Measurements from ENCODE around the gene MED27. TPM values are rescaled to one million over a fixed set of nuclear protein-coding genes. Genes with fewer than 3 reads are reported as not detected.

Gene MED27
- total RNA-seq, 2 experiments from 2014 or later, result 25.7 to 28.2 TPM

DNA sequence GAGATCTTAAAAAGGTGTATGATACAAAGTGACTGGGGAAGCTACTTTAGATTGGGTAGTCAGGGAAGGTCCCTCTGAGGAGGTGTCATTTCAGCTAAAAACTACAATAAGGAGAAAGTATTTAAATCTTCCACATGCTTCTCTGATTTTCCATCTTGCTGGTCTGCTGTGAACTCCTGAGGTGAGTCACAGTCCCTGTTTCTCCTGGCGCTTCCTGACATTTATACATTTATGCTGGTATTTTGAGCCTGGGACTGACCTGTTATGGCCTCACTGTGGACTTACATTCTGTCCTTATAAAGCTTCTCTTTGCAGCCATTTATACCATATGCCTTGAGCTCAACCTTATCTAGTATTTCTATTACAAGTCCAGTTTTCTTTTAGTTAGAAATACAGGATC lies 95.1 kb downstream of the MED27 start:
- Mint-ChIP-seq H3K9me3 (ENCODE audit: low read depth) (no peaks in the 10 kb centered on the region), H3K36me3 (no peaks in the 10 kb centered on the region), H3K4me3 (no peak overlapping the region), H3K27ac (no peak overlapping the region), H3K27me3 (no peaks in the 10 kb centered on the region), H3K4me1 (no peaks in the 10 kb centered on the region)
- DNase-seq (no peak), ATAC-seq (no peak)
- CTCF ChIA-PET, result interaction anchor here (0.6 kb wide), 1 partner anchor 11 kb away, joined by 3 read pairs; no protein-coding TSS in a partner anchor

DNA sequence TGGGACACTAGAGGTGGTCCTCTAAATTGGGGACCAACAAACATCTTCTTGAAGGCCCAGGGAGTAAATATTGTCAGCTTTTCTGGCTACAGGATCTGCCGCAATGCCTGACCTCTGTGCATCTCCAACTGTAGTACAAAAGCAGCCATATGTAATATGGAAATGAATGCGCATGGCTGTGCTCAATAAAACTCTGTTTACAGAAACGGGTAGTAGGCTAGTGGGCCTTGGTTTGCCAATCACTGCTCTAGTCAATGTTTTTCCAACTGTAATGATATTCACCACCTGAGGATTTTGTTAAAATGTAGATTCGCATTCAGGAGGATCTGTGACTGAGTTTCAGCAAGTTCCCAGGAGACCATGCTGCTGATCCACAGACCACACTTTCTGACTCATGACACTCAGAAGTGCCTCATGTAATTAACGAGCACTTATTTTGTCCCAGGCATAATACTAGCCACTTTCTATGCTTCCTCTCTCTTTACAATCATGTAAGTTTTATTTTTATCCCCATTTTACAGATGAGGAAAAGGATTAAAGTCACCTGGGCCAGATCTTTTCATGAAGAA lies 96.9 kb downstream of the MED27 start:
- no peak overlapping the region for H3K27ac Mint-ChIP-seq
- CTCF ChIA-PET, result interaction anchor here (1.7 kb wide), 1 partner anchor 153 kb away, joined by 4 read pairs; no protein-coding TSS in a partner anchor
- DNase-seq, result no peak
- no peaks in the 10 kb centered on the region for H3K9me3 Mint-ChIP-seq (ENCODE audit: low read depth)
- H3K4me1 Mint-ChIP-seq, result no peaks in the 10 kb centered on the region
- H3K27me3 Mint-ChIP-seq, result no peaks in the 10 kb centered on the region
- no peaks in the 10 kb centered on the region for H3K36me3 Mint-ChIP-seq
- no peak for ATAC-seq
- no peak overlapping the region for H3K4me3 Mint-ChIP-seq

DNA sequence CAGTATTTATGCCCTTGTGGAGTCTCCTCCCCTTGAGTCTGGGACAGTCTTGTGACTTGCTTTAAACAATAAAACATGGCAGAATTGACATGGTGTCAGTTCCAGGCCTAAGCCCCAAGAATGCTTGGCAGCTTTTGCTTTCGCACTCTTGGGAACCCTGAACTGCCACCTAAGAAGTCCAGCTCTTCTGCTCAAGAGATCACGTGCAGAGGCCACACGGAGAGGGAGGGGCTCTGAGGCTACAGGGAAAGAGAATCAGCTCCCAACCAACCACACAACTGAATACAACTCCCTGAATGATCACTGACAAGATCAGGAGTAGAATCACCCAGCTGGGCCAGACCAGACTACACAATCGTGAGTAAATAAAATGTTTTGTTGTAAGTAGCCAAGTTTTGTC lies 97.6 kb downstream of the MED27 start:
- Mint-ChIP-seq H3K4me3 (no peak overlapping the region), H3K27ac (no peak overlapping the region), H3K27me3 (no peaks in the 10 kb centered on the region), H3K36me3 (no peaks in the 10 kb centered on the region), H3K4me1 (no peaks in the 10 kb centered on the region), H3K9me3 (ENCODE audit: low read depth) (no peaks in the 10 kb centered on the region)
- ATAC-seq, result no peak
- CTCF ChIA-PET, result interaction anchor here (1.7 kb wide), 1 partner anchor 153 kb away, joined by 4 read pairs; no protein-coding TSS in a partner anchor
- DNase-seq, result no peak

GRCh38 chr9:131981116-131981776 lies 98.4 kb downstream of the MED27 start:
- no peaks in the 10 kb centered on the region for H3K9me3 Mint-ChIP-seq (ENCODE audit: low read depth)
- H3K27me3 Mint-ChIP-seq, result no peaks in the 10 kb centered on the region
- H3K36me3 Mint-ChIP-seq, result no peaks in the 10 kb centered on the region
- no peaks in the 10 kb centered on the region for H3K4me1 Mint-ChIP-seq
- H3K27ac Mint-ChIP-seq, result no peak overlapping the region
- CTCF ChIA-PET, result interaction anchor here (1.7 kb wide), 1 partner anchor 154 kb away, joined by 4 read pairs; no protein-coding TSS in a partner anchor
- ATAC-seq (no peak), DNase-seq (no peak)
- H3K4me3 Mint-ChIP-seq, result no peak overlapping the region

DNA sequence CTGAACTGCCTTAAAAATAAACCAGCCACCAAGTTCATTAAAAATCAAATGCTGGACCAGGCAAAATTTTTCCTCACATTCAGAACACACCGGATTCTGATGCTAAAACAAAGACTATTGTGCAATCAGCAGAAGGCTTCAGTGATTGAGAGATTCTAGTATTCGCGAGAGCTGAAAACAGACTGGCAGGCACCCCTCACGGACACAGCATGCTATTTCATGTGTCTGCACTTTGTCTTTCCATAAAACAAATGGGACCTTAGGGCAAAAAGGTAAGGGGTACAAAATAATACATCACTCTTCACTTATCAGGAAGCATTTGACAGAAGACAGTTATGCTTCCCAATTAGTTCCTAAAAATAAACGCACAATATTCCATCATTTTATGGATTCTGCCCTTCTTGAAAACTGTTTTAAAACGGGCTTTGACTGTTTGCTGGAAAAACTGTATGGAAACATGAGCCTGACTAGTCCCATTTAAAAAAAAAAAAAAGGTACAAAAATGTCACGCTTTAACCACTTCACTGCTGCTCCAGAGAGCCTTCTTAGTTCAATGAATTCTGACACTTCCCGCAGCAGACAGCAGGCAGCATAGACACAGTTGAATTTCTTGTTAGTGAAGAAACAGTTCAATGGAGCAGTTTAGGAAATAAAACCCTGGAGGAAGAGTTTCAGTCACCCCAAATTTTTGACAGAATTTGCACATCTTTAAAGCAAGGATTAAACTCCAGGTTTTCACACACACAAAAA lies 99.2 kb downstream of the MED27 start:
- DNase-seq (no peak), ATAC-seq (no peak)
- Mint-ChIP-seq H3K4me3 (no peak overlapping the region), H3K9me3 (ENCODE audit: low read depth) (no peaks in the 10 kb centered on the region), H3K27ac (no peak overlapping the region), H3K27me3 (no peaks in the 10 kb centered on the region), H3K4me1 (no peaks in the 10 kb centered on the region), H3K36me3 (no peaks in the 10 kb centered on the region)
- CTCF ChIA-PET, result interaction anchor here (1.7 kb wide), 1 partner anchor 155 kb away, joined by 4 read pairs; no protein-coding TSS in a partner anchor

DNA sequence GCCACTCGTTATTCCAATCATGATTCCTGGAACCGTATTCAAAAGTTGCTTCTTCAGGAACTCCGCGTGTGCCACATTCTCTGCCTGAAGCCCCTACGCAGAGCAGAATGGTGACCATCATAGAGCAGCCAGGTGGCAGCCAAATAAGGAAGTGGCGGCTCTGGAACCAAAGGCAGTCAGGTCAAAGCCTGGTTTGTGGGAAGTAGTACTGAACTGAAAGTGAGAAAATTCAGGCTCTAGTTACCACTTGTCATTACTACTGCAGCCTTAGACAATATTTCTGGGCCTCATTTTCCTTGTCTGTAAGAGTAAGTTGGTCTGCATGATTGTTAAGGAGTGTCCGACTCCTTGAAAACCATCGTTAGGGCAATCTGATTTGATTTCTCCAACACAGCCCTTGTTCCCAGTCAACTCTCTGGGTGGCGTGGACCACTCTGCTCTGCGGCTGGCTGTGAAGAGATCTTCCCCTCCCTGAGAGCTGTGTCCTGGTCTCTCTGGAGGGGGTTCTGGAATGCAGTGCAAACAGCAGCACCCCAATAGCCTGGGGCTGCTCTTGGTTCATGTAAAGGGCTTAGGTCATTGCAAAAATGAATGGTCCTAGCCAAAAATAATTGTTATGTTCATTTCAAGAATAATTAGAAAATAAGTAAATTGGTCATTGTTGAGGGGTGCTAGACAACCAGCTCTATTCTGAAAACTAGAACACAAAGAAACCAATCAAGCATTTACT lies 102.4 kb downstream of the MED27 start:
- Mint-ChIP-seq H3K36me3 (peaks cover 2% of the 10 kb centered on the region), H3K27me3 (no peaks in the 10 kb centered on the region)
- CTCF ChIA-PET, result no interaction called here

DNA sequence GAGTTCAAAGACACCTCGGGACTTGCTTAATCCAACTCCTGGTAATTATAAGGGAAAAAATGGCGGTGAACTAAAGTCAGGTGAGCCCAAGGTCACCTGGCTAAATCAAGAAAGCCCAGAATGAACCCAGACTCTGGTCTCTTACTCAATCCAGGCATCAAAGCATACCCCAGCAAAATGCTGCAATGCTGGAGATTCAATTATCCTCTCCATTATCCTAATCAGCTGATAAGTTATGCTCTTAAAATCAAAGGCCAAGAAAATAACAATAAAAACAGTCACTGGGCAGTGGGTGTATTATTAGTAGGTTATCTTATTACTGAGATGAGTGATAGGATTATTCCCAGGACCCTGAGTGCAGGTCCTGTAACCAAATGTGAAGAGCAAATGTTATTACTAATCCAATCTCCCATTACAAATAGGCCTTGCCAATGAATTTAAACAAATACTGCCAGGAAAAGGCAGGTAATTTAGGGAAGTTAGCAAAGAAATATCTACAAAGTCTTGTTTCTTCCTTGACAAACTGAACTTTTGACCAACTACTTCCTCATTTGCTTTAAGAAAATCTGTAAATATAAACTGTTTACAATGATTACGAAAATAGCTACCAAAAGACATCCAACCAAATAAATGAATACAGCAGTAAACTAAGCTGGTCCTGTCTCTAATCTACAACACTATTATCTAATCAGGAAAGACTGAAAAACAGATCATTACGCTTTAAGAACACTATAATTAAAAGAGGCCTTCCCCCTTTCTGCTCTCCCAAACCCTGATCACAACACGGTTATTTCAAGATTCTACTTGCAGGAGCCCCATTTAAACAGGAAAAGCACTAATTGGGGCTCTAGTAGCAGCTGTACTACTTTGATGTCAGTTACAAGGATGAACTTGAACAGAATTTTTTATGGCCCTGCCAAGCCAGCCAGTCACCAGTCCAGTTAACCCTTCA lies 103.2 kb downstream of the MED27 start:
- DNase-seq (no peak), ATAC-seq (no peak)
- no peak overlapping the region for H3K4me3 Mint-ChIP-seq
- no peaks in the 10 kb centered on the region for H3K4me1 Mint-ChIP-seq
- CTCF ChIA-PET, result no interaction called here
- peaks cover 2% of the 10 kb centered on the region for H3K36me3 Mint-ChIP-seq
- no peak overlapping the region for H3K27ac Mint-ChIP-seq
- H3K9me3 Mint-ChIP-seq (ENCODE audit: low read depth), result peaks cover 2% of the 10 kb centered on the region
- H3K27me3 Mint-ChIP-seq, result no peaks in the 10 kb centered on the region

More for the DNA sequence above, 102.4 kb downstream of the MED27 start:
- Mint-ChIP-seq H3K9me3 (ENCODE audit: low read depth) (peaks cover 2% of the 10 kb centered on the region), H3K27ac (no peak overlapping the region), H3K4me3 (no peak overlapping the region), H3K4me1 (no peaks in the 10 kb centered on the region)
- no peak for DNase-seq
- ATAC-seq, result no peak

- Mint-ChIP-seq H3K27ac (no peak overlapping the region), H3K4me1 (no peaks in the 10 kb centered on the region), H3K36me3 (peaks cover 2% of the 10 kb centered on the region), H3K4me3 (no peak overlapping the region), H3K27me3 (no peaks in the 10 kb centered on the region), H3K9me3 (ENCODE audit: low read depth) (peaks cover 2% of the 10 kb centered on the region)
- CTCF ChIA-PET, result interaction anchor here (0.8 kb wide), 1 partner anchor 263 kb away, joined by 3 read pairs; no protein-coding TSS in a partner anchor
- ATAC-seq, result no peak
- no peak for DNase-seq
These were observed 106.8 kb downstream of the MED27 start for GRCh38 chr9:131972889-131973288.

DNA sequence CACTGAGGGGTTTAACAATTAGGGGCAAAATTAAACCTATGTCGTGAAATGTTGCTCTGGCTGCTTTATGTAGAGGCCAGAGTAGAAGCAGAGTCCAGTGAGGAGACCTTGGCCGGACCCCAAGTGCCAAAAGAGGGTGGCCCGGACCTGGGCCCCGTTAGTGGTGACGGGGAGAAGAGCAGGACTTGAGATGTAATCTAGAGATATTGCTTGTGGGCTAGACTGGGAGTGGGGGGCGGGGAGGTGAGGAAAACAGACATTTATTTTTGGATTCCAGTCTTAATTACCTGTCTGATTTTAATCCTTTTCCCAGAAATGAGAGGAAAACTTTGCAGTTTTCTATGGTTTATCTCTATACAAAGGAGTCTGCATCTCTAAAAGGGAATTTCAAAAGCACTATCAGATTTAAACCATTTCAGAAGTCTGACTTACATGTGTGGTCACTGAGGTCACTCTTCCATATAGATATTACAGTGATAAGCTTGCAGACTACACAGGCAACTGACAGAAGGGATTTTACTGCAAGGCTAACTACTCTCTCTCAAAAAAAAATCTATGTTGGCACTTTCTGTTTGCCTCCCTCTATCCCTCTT lies 108.1 kb downstream of the MED27 start:
- peaks cover 2% of the 10 kb centered on the region for H3K36me3 Mint-ChIP-seq
- H3K27me3 Mint-ChIP-seq, result no peaks in the 10 kb centered on the region
- no peak for DNase-seq
- H3K27ac Mint-ChIP-seq, result no peak overlapping the region
- CTCF ChIA-PET, result no interaction called here
- no peak for ATAC-seq
- H3K4me1 Mint-ChIP-seq, result no peaks in the 10 kb centered on the region
- H3K4me3 Mint-ChIP-seq, result no peak overlapping the region
- peaks cover 2% of the 10 kb centered on the region for H3K9me3 Mint-ChIP-seq (ENCODE audit: low read depth)

GRCh38 chr9:131969469-131969989 lies 110.1 kb downstream of the MED27 start:
- Mint-ChIP-seq H3K36me3 (peaks cover 2% of the 10 kb centered on the region), H3K27ac (no peak overlapping the region), H3K4me1 (no peaks in the 10 kb centered on the region), H3K9me3 (ENCODE audit: low read depth) (peaks cover 2% of the 10 kb centered on the region), H3K27me3 (no peaks in the 10 kb centered on the region), H3K4me3 (no peak overlapping the region)
- DNase-seq, result no peak
- CTCF ChIA-PET, result no interaction called here
- no peak for ATAC-seq

DNA sequence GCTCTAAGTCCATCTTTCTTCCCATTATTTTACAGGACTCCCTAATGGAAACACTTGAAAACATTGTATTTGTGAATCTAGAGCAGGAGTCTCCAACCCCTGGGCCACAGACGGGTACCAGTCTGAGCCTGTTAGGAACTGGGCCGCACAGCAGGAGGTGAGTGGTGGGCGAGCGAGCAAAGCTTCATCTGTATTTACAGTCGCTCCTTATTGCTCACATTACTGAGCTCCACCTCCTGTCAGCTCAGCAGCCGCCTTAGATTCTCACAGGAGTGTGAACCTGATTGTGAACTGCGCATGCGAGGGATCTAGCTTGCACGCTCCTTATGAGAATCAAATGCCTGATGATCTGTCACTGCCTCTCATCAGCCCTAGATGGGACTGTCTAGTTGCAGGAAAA lies 111.0 kb downstream of the MED27 start:
- ATAC-seq, result no peak
- Mint-ChIP-seq H3K9me3 (ENCODE audit: low read depth) (peaks cover 2% of the 10 kb centered on the region), H3K4me3 (no peak overlapping the region), H3K27ac (no peak overlapping the region), H3K27me3 (no peaks in the 10 kb centered on the region), H3K36me3 (peaks cover 9% of the 10 kb centered on the region), H3K4me1 (no peaks in the 10 kb centered on the region)
- CTCF ChIA-PET, result no interaction called here
- DNase-seq, result no peak

DNA sequence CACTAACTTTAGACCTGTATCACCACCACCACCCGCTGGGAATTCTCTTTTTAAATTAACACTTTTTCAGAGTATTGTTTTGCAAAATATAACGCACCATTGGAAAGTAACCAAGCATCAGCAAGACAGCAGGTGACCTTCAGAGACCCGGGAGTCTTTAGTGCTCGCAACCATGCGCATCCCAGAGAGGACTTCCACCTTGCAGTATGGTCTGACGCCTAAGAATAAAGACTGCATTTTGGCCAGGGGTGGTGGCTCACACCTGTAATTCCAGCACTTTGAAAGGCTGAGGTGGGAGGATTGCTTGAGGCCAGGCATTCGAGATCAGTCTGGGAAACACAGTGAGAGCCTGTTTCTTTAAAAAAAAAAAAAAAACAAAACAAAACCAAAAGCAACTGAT lies 113.8 kb downstream of the MED27 start:
- DNase-seq, result no peak
- CTCF ChIA-PET, result no interaction called here

More for the DNA sequence above, 113.8 kb downstream of the MED27 start:
- no peaks in the 10 kb centered on the region for H3K4me1 Mint-ChIP-seq
- H3K27me3 Mint-ChIP-seq, result no peaks in the 10 kb centered on the region
- no peak overlapping the region for H3K27ac Mint-ChIP-seq
- H3K4me3 Mint-ChIP-seq, result no peak overlapping the region
- H3K36me3 Mint-ChIP-seq, result peaks cover 7% of the 10 kb centered on the region
- H3K9me3 Mint-ChIP-seq (ENCODE audit: low read depth), result no peaks in the 10 kb centered on the region
- no peak for ATAC-seq

All from activated CD8-positive, alpha-beta memory T cell treated with anti-CD3 and anti-CD28 coated beads, Interleukin-2, amount 10 ng/mL, durations not matched to agents 7 days and 5 days (primary cell).